WTC11 (cell line): ENCODE measurements around the gene RADIL. TPM values are rescaled to one million over a fixed set of nuclear protein-coding genes. Genes with fewer than 3 reads are reported as not detected.

ENCODE experiments used
- ATAC-seq: fragments of 200-7000 bp; cut with Tn5 transposase; 2 replicates; pipeline ENCODE4 v1.10.0; 2021; ENCODE audit warnings: mild to moderate bottlenecking, moderate library complexity
- CTCF ChIA-PET: fragments of 300-600 bp; sonication (Branson Sonifier 250); formaldehyde crosslinking; loops from one replicate; lab custom pipeline; 2021; ENCODE audit warnings: antibody characterized with exemption; lab: Charles Lee
- POLR2A ChIA-PET: fragments of 350-600 bp; sonication (Branson Sonifier 250); formaldehyde crosslinking; loops from one replicate; lab custom pipeline; 2021; ENCODE audit warnings: antibody characterized with exemption; lab: Charles Lee
- DNase-seq: peaks from one replicate; pipeline ENCODE4 v3.0.0; 2021; ENCODE audit warnings: low spot score
- H3K27ac Mint-ChIP-seq: 2 replicates; pipeline ENCODE4 v1.8.0; 2021; ENCODE audit warnings: mixed read lengths
- H3K27me3 Mint-ChIP-seq: 2 replicates; pipeline ENCODE4 v1.8.0; 2021; ENCODE audit warnings: low read depth, mild to moderate bottlenecking, moderate library complexity, mixed read lengths
- H3K36me3 Mint-ChIP-seq: 2 replicates; pipeline ENCODE4 v1.8.0; 2021; ENCODE audit warnings: mixed read lengths
- H3K4me1 Mint-ChIP-seq: 2 replicates; pipeline ENCODE4 v1.8.0; 2022; ENCODE audit warnings: mixed read lengths
- H3K4me3 Mint-ChIP-seq: 2 replicates; pipeline ENCODE4 v1.8.0; 2021; ENCODE audit warnings: mild to moderate bottlenecking, moderate library complexity, mixed read lengths
- H3K9me3 Mint-ChIP-seq: 2 replicates; pipeline ENCODE4 v1.8.0; 2021; ENCODE audit warnings: mixed read lengths
- AFF4 ChIP-seq: sonication (generic); formaldehyde crosslinking; IDR thresholded peaks from 2 replicates; pipeline ENCODE4 v1.8.1; 2023; ENCODE audit warnings: mild to moderate bottlenecking, missing genetic modification reagents, borderline replicate concordance
- AR ChIP-seq: fragments of 250-450 bp; sonication (Bioruptor Pico); IDR thresholded peaks from 2 replicates; pipeline ENCODE4 v1.9.0; 2021; ENCODE audit warnings: mild to moderate bottlenecking
- ARID4B ChIP-seq: sonication (generic); formaldehyde crosslinking; IDR thresholded peaks from 2 replicates; pipeline ENCODE4 v1.8.0; 2023; ENCODE audit warnings: missing genetic modification reagents, mild to moderate bottlenecking, borderline replicate concordance
- ATF1 ChIP-seq: sonication (generic); formaldehyde crosslinking; IDR thresholded peaks from 2 replicates; pipeline ENCODE4 v1.8.1; 2023; ENCODE audit warnings: mild to moderate bottlenecking, moderate library complexity, missing genetic modification reagents
- GABPB1 ChIP-seq: sonication (generic); formaldehyde crosslinking; IDR thresholded peaks from 2 replicates; pipeline ENCODE4 v1.8.1; 2023; ENCODE audit warnings: mild to moderate bottlenecking, missing genetic modification reagents
- GRHL2 ChIP-seq: fragments of 250-450 bp; sonication (Bioruptor Pico); IDR thresholded peaks from 2 replicates; pipeline ENCODE4 v1.8.0; 2022; ENCODE audit warnings: mild to moderate bottlenecking, moderate library complexity; ENCODE audit not compliant: insufficient replicate concordance, severe bottlenecking
- JAZF1 ChIP-seq: fragments of 250-450 bp; sonication (Bioruptor Pico); IDR thresholded peaks from 2 replicates; pipeline ENCODE4 v1.9.0; 2021; ENCODE audit warnings: moderate library complexity, mild to moderate bottlenecking, inconsistent platforms
- NR3C1 ChIP-seq: sonication (generic); formaldehyde crosslinking; conservative IDR thresholded peaks from 2 replicates; pipeline ENCODE4 v1.8.1; 2023; ENCODE audit warnings: low read depth, mild to moderate bottlenecking, missing genetic modification reagents
- PREB ChIP-seq: sonication (generic); formaldehyde crosslinking; IDR thresholded peaks from 2 replicates; pipeline ENCODE4 v1.8.1; 2022; ENCODE audit warnings: mild to moderate bottlenecking, missing genetic modification reagents, moderate library complexity, borderline replicate concordance
- PRRX2 ChIP-seq: fragments of 250-450 bp; sonication (Bioruptor Pico); IDR thresholded peaks from 2 replicates; pipeline ENCODE4 v1.8.0; 2021; ENCODE audit warnings: mild to moderate bottlenecking
- SOX15 ChIP-seq: fragments of 250-450 bp; sonication (Bioruptor Pico); IDR thresholded peaks from 2 replicates; pipeline ENCODE4 v1.9.0; 2021; ENCODE audit warnings: mild to moderate bottlenecking
- TEAD1 ChIP-seq: sonication (generic); formaldehyde crosslinking; IDR thresholded peaks from 2 replicates; pipeline ENCODE4 v1.8.0; 2022; ENCODE audit warnings: mild to moderate bottlenecking, missing genetic modification reagents
- ZNF263 ChIP-seq: sonication (generic); formaldehyde crosslinking; IDR thresholded peaks from 2 replicates; pipeline ENCODE4 v1.8.1; 2022; ENCODE audit warnings: low read depth, mild to moderate bottlenecking, moderate library complexity, missing genetic modification reagents
- ZSCAN18 ChIP-seq: fragments of 250-450 bp; sonication (Bioruptor Pico); IDR thresholded peaks from 2 replicates; pipeline ENCODE4 v2.1.2; 2022; ENCODE audit warnings: mild to moderate bottlenecking, moderate library complexity
- total RNA-seq: library from RNA; stranded (reverse); gene quantifications from 3 replicates; pipeline ENCODE4 v1.2.3, GENCODE V29; 2021
- TF ChIP-seq, protein P1 (sequence below): sonication (generic); formaldehyde crosslinking; IDR thresholded peaks from 2 replicates; pipeline ENCODE4 v1.8.0; 2022; ENCODE audit warnings: mild to moderate bottlenecking, missing genetic modification reagents

The RADIL gene
- total RNA-seq, 1 experiment from 2014 or later = 11.1 TPM

DNA sequence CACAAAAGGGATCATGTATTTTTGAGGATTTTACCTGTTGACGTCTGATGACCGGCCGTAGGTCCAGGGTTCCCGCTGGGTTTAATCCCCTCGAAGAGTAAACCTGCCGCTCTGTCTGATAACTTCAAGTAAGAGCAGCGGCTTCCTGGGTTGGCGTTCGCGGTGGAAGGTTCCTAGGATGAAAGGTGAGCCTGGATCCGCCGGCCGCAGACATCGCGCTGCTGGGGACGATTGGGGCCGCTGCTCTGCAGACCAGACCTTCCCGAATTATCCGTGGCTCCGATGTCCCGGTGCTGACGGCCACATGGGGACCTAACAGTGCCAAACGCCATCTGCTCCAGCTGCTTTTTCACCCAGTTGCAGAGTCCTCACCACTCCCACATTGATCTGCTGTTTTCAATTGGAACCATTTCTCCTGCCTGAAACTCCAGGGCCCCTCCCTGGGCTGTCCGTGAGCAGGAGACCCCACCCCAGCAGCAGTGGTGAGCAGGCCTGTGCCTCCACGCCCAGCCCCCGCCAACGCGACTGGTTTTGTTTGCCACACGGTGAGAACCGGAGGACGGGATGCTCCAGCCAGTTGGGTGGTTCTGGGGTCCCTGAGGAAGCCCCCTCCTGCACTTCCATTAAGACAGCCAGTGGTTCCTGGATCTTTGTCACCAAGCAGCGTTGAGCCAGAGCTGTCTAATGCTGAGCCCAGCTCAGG is 120.3 kb downstream of the RADIL start (continued):
- no peak for TF ChIP-seq AR (CRISPR knock-in tag)
- TF ChIP-seq, all 79 proteins: peak for 0

DNA sequence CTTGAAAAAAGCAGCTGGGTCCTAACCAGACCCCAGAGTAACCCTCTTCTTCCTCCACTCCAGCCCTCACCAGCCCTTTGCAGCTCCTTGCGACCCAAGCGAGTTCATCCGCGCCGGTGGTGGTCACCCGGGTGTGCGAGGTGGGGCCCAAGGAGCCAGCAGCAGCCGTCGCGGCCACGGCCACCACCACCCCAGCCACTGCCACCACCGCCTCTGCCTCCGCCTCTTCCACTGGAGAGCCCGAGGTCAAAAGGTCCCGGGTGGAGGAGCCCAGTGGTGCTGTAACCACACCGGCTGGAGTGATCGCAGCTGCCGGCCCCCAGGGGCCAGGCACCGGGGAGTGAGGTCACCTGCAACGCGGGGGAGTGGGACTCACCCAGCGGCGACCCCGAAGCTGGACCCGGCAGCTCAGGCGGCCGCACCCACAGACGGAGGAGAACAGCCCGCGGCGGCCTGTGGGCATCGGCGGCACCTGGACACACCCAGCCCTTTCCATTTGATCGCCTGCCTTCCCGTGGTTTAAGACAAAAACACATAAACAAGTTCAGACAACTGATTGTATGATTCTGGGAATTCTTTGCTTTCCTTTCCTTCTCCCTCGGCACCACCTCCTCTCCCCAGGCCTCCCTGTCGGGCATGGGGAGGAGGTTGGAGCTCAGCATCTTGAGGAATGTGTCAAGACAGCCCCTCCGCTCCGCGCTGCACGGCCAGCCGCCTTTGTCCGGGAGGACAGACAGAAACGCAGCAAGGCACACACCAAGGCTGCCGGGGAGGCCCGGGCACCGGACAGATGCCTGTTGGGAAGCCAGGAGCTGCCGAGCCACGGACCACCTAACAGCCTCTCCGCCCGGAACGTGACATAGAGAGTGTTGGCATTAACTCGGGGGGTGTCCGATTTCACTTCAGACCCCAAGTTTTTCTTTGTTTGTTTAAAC is 121.1 kb downstream of the RADIL start:
- Mint-ChIP-seq H3K36me3 (peaks cover 12% of the 10 kb centered on the region), H3K9me3 (no peaks in the 10 kb centered on the region), H3K27me3 (no peaks in the 10 kb centered on the region), H3K4me3 (no peak overlapping the region), H3K27ac (0 out of 2 replicates have a peak overlapping the region, but pooled peaks have one; percentile 42), H3K4me1 (no peaks in the 10 kb centered on the region)
- CTCF ChIA-PET = interaction anchor here (0.6 kb wide), 1 partner anchor 194 kb away, joined by 4 read pairs; no protein-coding TSS in a partner anchor
- no peak for DNase-seq
- TF ChIP-seq ARID4B (CRISPR knock-in tag) (no peak), PRRX2 (no peak), ATF1 (CRISPR knock-in tag) (no peak), JAZF1 (CRISPR knock-in tag) (no peak)
- no peak for ATAC-seq
- POLR2A ChIA-PET = no interaction called here

GRCh38 chr7:4760952-4761351 is 122.6 kb downstream of the RADIL start:
- POLR2A ChIA-PET = no interaction called here
- H3K4me3 Mint-ChIP-seq = no peak overlapping the region
- CTCF ChIA-PET = no interaction called here
- no peaks in the 10 kb centered on the region for H3K27me3 Mint-ChIP-seq
- H3K4me1 Mint-ChIP-seq = no peaks in the 10 kb centered on the region
- H3K36me3 Mint-ChIP-seq = peaks cover 12% of the 10 kb centered on the region
- H3K9me3 Mint-ChIP-seq = no peaks in the 10 kb centered on the region
- ATAC-seq (no peak), DNase-seq (no peak)
- no peak overlapping the region for H3K27ac Mint-ChIP-seq
- no peak for TF ChIP-seq TEAD1 (CRISPR knock-in tag)
- TF ChIP-seq PREB (CRISPR knock-in tag) = no peak
- TF ChIP-seq NR3C1 (CRISPR knock-in tag) = no peak
- TF ChIP-seq, protein P1, sequence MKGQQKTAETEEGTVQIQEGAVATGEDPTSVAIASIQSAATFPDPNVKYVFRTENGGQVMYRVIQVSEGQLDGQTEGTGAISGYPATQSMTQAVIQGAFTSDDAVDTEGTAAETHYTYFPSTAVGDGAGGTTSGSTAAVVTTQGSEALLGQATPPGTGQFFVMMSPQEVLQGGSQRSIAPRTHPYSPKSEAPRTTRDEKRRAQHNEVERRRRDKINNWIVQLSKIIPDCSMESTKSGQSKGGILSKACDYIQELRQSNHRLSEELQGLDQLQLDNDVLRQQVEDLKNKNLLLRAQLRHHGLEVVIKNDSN (CRISPR knock-in tag) = no peak
- TF ChIP-seq GABPB1 (CRISPR knock-in tag) = no peak
- TF ChIP-seq ZSCAN18 (CRISPR knock-in tag) = no peak
- TF ChIP-seq GRHL2 (CRISPR knock-in tag) = no peak
- no peak for TF ChIP-seq ZNF263 (CRISPR knock-in tag)
- TF ChIP-seq AFF4 = no peak
- no peak for TF ChIP-seq SOX15 (CRISPR knock-in tag)
